ENCODE data around the gene TSPAN5. TPM values are rescaled to one million over a fixed set of nuclear protein-coding genes. Genes with fewer than 3 reads are reported as not detected.

The TSPAN5 gene
- total RNA-seq, 1 donor from 2014 or later = 1.6 TPM

GRCh38 chr4:98502031-98502430 is 156.4 kb downstream of the TSPAN5 start:
- H3K4me1 Mint-ChIP-seq = no peaks in the 10 kb centered on the region
- TF ChIP-seq CTCF (IDR thresholded peaks at IDR 0.05) = no peak
- no peak overlapping the region for H3K4me3 Mint-ChIP-seq
- peaks cover 3% of the 10 kb centered on the region for H3K9me3 Mint-ChIP-seq
- no peak overlapping the region for H3K27ac Mint-ChIP-seq
- ATAC-seq (ENCODE audit: low read depth) = no peak
- ChIA-PET CTCF (no interaction called here), POLR2A (no interaction called here)
- no peaks in the 10 kb centered on the region for H3K27me3 Mint-ChIP-seq
- no peaks in the 10 kb centered on the region for H3K36me3 Mint-ChIP-seq (ENCODE audit: low read depth)
- intact Hi-C loops (cut with micrococcal nuclease) = no loop called here
- DNase-seq = no peak

DNA sequence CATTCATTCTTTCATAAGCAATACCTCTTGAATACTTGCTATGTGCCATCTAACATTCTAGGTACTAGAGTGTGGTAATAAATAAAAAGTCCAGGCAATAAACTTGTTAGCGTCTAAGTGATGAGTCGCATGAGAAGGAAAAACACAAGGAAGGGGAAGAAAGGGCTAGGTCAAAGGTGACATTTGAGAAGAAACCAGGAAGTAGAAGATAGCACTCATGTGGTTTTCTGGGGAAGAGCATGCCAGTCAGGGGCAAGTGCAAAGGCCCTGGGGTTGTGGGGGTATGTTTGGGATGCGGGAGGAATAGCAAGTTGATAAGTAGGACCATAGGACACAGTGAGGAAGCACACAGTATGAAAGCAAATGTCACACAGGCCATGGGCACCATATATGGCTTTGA is 157.0 kb downstream of the TSPAN5 start:
- no peak for DNase-seq
- ATAC-seq (ENCODE audit: low read depth) = no peak
- H3K27me3 Mint-ChIP-seq = no peaks in the 10 kb centered on the region
- ChIA-PET CTCF (no interaction called here), POLR2A (no interaction called here)
- TF ChIP-seq CTCF (IDR thresholded peaks at IDR 0.05) = no peak
- no peaks in the 10 kb centered on the region for H3K36me3 Mint-ChIP-seq (ENCODE audit: low read depth)
- intact Hi-C loops (cut with micrococcal nuclease) = no loop called here
- no peak overlapping the region for H3K27ac Mint-ChIP-seq
- H3K4me1 Mint-ChIP-seq = no peaks in the 10 kb centered on the region
- H3K9me3 Mint-ChIP-seq = peaks cover 3% of the 10 kb centered on the region
- no peak overlapping the region for H3K4me3 Mint-ChIP-seq

- Mint-ChIP-seq H3K27ac (no peak overlapping the region), H3K9me3 (peaks cover 3% of the 10 kb centered on the region), H3K4me3 (no peak overlapping the region), H3K36me3 (ENCODE audit: low read depth) (no peaks in the 10 kb centered on the region), H3K4me1 (no peaks in the 10 kb centered on the region), H3K27me3 (no peaks in the 10 kb centered on the region)
- ATAC-seq (ENCODE audit: low read depth) (no peak), DNase-seq (no peak)
- intact Hi-C loops (cut with micrococcal nuclease) = no loop called here
- CTCF ChIA-PET = no interaction called here
- no peak for TF ChIP-seq CTCF (IDR thresholded peaks at IDR 0.05)
- POLR2A ChIA-PET = no interaction called here
Measured at GRCh38 chr4:98498774-98499173, 159.6 kb downstream of the TSPAN5 start.

- peaks cover under 1% of the 10 kb centered on the region for H3K9me3 Mint-ChIP-seq
- no peaks in the 10 kb centered on the region for H3K27me3 Mint-ChIP-seq
- ATAC-seq (ENCODE audit: low read depth) (no peak), DNase-seq (no peak)
- intact Hi-C loops (cut with micrococcal nuclease) = no loop called here
- ChIA-PET POLR2A (no interaction called here), CTCF (no interaction called here)
- H3K27ac Mint-ChIP-seq = no peak overlapping the region
- H3K4me1 Mint-ChIP-seq = no peaks in the 10 kb centered on the region
- no peak overlapping the region for H3K4me3 Mint-ChIP-seq
- H3K36me3 Mint-ChIP-seq (ENCODE audit: low read depth) = no peaks in the 10 kb centered on the region
- no peak for TF ChIP-seq CTCF (IDR thresholded peaks at IDR 0.05)
Measured at GRCh38 chr4:98496152-98496845, 162.1 kb downstream of the TSPAN5 start.

GRCh38 chr4:98493296-98493695 is 165.1 kb downstream of the TSPAN5 start:
- CTCF ChIA-PET = no interaction called here
- no peak overlapping the region for H3K27ac Mint-ChIP-seq
- no peak for ATAC-seq (ENCODE audit: low read depth)

More at GRCh38 chr4:98493296-98493695, 165.1 kb downstream of the TSPAN5 start:
- H3K4me3 Mint-ChIP-seq = no peak overlapping the region
- intact Hi-C loops (cut with micrococcal nuclease) = no loop called here
- no peaks in the 10 kb centered on the region for H3K36me3 Mint-ChIP-seq (ENCODE audit: low read depth)
- DNase-seq = no peak
- no peaks in the 10 kb centered on the region for H3K4me1 Mint-ChIP-seq
- no peak for TF ChIP-seq CTCF (IDR thresholded peaks at IDR 0.05)
- H3K27me3 Mint-ChIP-seq = no peaks in the 10 kb centered on the region
- POLR2A ChIA-PET = no interaction called here
- H3K9me3 Mint-ChIP-seq = no peaks in the 10 kb centered on the region
